ENCODE results near the gene TMEM271.
"Not testable (repeated sequence)": the region's sequence is repeated elsewhere in the genome, so short reads cannot be mapped to it uniquely, and the experiment has no call there.

Gene TMEM271

DNA sequence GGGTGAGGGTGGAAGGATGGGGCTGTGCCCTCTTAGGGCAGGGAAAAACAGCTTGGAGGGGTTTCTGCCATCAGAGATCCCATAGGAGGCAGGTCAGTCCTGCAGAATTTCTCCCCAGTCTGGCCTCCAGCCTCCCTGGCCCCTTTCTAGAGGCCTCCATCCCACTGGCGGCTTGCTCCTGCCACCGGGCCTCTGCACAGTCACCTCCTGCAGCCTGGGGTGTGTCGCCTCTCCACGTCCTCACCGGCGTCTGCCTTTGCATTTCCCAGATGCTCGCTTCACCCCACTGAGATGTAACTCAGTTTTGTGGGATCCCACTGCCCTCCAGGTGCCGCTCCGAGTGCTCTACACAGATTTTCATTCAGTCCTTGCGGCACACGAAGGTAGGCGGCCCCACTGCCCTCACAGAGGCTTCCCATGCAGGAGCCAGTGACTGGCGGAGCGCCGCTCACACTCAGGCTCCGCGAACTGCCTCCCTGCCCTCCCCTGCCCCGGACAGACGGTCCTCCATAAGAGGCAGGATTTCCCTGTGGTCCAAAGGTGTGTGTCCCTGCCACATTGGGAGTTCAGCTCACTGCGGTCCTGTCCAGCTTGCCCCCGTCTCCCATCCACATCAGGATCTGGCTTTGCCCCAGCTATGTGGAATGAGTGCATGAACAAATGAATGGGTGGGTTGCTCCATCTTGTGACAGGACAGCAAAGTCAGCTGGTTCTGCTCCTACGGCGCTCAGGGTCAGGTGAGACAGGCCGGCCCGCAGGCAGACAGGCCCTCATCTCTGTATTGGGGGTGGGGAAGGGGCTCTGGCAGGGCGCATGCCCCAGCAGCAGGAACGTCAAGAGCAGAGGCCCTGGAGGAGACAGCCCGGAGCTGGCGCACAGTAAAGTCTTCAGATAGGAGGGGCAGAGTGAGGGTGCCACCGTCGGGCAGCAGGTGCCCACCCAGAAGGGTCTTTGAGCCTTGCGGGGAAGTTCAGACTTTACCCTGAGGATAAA is 2.7 kb upstream of the TMEM271 start:
- DNase-seq = no peak

DNA sequence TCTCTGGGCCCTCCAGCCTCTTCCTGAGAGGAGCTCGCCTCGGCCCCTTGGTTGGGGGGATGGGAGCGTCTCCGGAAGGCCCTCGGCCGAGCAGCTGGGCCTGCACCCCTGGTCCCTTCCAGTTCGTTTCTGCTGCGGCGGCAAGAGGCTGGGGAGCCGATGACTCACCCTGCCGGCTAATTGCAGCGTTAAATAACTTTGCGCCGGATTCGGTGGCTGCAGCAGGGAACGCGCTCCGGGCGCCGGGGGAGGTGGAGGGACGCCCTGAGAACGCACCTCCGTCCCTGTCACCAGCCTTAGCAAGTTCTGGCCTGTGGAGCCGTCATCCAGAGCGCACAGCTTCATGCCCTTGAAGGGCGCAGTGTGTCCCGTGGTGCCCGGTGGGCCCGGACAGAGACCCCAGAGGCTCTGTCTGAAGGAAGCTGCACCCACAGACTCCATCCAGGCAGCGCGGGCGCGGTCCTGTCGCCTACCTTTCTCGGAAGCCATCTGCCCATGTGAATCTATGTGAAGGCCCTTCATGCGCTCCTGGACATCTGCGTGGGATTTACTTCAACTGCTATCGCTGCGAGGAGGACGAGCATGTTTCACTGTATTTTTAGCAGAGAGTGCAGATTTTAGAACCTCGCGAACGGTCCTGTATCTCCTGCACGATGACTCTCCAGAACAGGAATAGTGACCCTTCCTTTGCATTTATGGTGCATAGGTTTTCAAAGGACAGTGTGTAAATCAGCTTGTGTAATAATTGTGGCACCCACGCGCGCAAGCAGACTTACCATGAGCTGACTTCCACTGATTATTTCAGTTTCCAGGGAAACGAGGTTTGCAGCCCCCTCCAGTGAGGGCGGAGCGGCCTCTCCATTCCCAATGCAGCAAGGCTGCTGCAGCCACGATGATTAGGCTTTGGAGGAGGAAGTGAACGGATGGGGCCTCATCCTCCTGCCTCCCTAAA is 1.7 kb upstream of the TMEM271 start:
- peak; percentile 19 for DNase-seq

DNA sequence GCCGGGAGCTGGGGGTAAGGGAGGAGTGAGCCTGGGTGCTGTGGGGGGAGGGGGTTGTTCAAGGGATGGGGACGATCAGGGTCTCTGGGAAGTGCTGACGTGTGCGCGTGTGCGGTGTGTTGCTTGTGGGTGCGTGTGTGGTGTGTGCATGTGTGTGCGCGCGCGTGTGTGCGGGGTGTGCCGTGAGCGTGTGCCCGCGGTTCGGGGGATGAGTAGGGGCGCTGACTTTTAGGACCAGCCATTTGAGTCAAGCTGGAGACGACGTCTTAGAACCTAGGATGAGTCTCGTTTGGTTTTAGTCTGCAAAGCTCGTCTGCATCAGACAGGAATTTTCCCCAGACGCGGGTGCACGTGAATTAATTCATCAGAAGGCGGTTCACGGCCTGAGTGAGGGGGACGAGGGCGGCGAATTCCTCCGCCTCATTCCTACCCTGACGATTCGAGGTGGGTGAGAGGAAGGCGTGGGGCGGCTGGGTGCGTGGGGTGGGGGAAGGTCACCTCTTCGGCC is 950 bp upstream of the TMEM271 start:
- no peak for DNase-seq

DNA sequence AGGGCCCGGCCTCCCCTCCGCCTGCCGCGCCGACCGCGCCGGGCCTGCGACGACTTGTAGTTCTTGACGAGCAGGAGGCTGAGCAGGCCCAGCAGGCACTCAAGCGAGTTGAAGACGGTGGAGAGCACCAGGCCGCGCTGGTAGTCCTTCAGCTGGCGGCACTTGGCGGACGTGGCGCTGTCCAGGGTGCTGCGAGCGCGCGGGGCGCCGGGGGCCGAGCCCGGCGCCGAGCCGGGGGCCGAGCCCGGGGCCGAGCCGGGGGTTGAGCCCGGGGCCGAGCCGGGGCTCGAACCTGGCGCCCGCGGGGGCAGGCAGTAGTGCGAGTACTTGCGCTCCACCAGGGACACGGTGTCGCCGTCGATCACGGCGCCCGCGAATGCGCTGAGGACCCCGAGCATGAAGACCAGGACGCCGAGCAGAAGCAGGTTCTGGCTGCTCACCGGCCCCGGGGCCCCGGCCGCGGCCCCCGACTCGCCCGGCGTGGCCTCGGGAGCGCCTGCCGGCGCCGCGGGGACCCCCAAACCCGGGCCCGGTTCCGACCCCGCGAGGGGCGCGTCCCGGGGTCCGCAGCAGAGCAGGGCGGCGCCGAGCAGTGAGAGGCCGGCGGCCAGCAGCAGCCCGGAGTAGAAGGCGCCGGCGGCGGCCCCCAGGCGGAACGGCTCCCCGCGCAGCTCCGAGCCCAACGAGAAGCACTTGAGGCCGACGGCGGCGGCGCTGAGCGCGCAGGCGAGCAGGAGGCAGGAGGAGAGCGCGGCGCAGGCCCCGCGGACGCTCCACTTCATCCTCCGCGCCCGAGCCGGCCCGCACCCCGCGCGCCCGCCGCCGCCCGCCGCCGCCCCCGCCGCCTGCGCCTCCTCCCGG is 584 bp downstream of the TMEM271 start:
- peak; percentile 47 for DNase-seq

DNA sequence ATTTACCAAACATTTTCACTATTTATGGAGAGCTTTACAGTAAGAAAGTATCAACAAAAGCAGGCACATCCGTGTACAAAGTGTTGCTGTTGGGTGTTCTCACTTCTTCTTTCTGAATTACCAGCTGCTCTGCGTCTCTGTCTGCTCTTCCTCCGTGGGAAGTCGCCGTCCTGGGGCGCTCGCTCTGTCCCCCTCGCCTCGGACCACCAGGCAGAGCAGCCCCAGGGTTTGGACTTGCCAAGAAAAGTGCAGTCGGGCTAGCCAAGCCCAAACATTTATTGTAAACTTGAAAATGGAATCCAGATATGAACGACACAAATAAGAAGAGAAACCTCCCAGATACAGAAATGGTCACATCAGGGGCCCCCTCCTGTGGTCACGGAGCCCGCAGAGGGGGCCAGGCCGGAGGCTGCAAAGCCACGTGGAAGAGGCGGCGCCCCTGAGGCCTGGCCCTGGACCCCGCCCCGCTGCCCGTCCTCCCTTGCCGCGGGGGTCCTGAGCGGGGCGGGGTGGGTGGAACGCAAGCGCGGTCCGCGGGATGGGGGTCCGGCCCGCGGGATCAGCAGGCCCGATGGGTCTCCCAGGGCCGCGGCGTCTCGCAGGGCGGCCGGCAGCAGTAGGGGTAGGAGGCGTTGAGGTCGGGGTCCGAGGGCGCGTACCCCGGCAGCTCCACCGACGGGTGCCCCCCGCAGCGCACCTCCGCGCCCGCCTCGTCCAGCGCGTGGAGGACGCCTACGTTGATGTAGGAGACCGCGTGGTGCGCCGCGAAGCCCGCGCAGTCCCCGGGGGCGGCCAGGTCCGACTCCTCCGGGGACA is 1.5 kb downstream of the TMEM271 start:
- no peak for DNase-seq

DNA sequence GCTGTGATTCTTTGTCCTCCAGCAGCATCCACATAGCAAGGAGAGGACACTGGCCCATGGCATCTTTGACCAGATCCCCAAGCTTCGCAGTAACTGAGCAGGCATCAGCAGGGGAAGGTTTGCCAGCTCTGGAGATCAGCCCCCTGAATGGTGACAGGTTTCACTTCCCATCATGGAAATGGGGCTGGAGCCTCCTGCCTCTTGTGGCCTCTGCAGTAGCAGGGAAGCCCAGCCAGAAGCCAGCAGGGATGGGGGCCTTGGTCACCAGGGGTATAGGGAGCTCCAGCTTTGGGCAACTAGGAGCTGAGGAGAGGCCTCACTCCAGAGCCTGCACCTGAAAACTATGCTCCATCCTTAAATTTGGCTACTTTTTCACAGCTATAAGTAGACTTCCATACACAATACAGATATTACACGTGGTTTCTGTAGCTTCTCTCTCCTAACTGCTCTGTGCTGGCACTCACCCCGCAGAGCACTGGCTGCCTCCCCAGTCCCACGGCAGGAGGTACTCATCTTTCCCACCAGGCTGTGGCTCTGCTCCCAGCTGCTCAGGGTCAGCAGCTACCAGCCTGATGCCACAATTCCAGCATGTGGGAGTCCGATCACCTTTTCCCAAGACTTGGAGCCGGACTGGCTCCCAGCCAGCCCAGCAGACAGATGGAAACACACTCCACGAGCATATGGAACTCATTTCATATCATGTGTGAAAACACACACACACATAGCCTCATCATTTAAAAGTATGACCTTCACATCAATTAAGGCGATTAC is 2.8 kb downstream of the TMEM271 start:
- DNase-seq = no peak

DNA sequence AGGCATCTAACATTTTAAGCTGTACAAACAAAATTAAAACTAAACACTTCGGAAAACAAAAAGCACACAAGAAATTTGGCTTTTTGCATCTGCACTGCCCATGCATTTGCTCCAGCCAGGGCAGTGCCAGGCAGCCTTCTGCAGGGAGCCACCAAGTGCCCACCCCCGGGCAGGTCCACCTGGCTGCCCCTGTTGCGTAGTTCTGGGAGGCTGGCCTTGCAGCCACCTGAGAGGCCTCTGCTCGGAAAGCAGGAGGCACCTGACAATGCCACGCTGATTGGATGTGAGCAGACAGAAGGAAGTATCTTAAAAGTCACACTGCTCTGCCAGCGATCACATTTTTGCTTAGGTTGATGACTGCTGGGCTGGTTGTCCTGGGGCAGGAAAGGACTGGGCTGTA is 3.5 kb downstream of the TMEM271 start:
- no peak for DNase-seq

DNA sequence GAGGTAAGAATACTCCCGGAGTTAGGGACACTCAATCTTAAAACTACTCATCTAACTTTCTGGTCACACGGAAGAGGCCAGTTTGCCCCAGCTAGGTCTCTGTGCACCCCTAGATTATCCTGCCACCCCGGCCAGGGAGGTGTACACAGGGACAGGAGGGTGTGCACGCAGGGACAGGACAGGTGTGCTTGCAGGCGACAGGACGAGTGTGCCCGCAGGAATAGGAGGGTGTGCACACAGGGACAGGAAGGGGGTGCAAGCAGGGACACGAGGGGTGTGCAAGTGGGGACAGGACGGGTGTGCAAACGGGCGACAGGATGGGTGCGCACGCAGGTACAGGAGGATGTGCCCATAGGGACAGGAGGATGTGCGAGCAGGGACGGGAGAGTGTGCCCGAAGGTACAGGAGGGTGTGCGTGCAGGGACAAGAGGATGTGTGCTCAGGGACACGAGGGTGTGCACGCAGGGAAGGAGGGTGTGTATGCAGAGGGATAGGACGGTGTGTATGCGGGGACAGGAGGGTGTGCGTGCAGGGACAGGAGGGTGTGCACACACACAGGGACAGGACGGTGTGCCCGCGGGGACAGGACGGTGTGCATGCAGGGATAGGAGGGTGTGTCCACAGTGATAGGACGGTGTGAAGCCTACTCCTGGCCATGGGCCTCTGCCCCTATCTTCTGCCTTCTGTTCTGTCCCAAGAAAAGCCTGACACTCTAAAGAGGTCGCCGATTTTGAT is 4.1 kb downstream of the TMEM271 start:
- DNase-seq = no peak

DNA sequence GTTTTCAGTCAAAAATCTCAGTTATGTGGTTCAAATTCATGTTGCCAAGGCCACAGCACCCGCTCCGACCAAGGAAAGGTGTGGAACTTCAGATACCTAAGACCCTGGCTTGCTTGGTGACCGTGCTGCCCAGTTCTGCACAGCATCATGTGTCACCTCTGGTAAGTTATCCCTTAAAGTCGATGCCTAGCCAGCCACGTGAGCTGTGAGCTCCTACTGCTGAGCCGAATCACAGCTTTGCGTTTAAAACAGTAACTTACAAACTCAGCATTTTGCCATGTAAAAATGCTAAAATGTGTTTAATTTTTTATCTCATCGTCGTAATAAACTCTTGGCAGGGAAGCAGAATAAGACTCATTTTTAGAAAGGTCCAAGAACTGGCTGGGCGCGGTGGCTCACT is 5.3 kb downstream of the TMEM271 start:
- no peak for DNase-seq

DNA sequence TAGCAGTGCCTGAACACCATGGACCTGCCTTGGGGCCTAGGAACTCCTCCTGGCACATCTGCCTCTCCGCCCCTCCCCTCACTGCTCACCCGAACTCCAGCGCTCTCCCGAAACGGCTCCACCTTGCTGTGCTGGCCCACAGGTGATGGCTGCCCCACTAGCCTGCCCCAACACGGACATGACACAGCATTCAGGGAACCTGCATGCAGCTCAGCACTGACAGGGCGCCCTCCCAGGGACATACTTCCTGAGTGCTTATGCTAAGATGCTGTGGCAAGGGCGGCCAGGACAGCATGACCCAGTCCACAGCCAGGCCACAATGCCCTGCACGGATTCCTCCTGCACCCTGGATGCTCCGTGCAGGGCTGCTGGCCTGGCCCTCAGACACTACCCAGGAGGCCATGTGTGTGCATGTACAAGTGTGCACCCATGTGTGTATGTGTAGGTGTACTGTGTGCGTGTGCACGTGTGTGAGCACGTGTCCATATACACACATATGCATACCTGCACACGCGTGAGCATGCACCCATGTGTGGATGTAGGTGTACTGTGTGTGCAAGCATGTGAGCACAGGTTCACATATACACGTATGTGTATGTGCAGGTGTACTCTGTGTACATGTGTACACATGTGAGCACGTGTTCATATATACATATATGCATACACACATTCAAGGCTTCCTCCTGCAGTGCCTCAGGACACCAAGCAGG is 6.0 kb downstream of the TMEM271 start:
- no peak for DNase-seq

DNA sequence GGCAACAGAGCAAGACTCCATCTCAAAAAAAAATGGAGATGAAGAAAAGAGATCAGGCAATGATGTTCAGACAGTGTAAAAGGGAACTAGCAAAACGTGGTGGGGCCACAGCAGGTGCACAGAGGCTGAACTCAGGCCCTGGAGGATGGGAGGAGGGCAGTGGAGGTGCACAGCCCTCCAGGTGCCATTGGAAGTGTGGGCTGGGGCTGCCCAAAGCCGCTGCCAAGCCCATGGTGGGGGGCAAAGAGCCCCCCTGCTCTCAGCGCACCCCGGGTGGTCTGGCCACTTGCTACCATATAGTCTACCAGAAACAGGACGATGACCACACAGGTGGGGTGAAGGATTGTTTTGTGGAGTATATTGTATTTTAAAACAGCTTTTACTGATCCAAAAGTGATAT is 7.1 kb downstream of the TMEM271 start:
- no peak for DNase-seq

DNA sequence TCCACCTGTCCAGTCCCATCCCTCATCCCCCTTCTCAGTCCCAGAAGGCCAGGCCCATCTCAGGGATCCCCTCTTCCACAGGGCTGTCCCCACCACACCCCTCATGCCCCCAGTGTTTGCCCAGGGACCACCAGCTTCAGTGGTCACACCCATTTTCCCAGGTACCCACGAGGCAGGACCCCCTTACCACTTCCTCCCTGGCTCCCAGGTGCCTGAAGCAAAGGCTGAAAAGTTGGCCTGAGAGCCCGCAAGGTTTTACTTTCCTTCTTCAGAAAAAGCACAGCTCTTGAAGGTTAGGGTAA is 7.8 kb downstream of the TMEM271 start:
- DNase-seq = no peak

DNA sequence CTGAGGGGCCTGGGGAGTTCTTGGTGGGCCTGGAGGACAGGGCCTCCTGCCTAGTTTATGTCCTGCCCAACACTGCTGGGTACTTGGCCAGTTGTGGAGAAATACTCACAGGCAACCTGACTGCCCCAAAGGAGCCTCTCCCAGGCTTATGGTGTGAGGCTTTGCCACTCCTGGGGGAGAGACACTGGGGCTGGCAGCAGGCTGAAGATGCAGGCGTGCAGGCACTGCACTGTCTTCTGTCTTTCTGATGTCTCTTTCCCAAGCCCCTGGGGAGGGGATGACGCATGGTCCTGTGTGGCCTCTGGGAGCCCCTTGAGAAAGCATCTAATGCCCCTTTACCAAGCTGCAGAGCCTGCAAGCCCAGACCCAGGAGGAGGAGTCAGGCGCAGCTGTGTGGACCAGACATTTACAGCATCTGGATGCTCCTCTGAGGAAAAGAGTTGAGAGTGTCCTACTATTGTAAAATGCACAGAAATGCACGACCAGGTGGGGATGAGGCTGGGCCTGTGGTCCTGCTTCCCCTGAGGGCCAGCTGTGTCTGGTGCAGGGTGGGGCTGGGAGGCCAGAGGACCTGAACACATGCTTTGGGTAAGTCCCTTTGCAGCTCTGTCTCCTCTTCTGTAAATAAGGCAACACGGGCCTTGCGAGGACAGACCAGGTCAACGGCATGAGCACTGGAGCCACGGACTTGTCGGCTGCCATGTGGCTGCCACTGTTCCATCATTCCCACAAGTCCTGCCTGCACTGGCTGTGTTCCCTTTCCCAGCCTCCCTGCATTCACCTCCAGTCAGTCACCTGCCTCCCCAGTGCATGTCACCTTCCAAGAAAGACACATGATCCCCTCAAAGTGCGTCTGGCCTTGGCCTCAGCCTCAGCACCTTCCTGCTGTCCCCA is 8.4 kb downstream of the TMEM271 start:
- no peak for DNase-seq

DNA sequence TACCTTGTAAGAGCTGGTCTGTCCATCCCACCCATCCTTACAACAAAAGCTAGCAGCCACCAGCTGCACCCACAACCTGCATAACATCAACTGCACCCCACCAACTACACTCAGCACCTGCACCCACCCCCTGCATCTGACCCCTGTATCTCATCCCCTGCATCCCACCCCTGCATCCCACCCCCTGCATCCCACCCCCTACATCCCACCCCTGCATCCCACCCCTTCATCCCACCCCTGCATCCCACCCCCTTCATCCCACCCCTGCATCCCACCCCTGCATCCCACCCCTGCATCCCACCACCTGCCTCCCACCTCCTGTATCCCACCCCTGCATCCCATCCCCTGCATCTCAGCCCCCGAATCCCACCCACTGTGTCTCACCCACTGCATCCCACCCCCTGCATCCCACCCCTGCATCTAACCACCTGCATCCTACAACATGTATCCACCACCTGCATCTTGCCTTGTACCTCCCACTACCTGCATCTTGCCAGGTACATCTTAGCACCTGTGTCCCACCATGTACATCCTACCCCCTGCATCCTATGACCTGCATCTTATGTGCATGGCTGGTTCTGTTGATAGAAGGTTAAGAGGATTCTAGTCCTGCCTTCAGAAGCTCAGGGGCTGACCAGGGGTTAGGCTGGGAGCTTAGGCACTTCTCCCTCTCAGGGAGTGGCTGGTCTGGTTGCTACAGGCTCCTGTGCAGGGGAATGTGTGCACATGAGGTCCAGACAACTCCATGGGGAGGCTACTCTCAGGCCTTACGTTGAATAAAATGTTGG is 9.4 kb downstream of the TMEM271 start:
- no peak for DNase-seq

DNA sequence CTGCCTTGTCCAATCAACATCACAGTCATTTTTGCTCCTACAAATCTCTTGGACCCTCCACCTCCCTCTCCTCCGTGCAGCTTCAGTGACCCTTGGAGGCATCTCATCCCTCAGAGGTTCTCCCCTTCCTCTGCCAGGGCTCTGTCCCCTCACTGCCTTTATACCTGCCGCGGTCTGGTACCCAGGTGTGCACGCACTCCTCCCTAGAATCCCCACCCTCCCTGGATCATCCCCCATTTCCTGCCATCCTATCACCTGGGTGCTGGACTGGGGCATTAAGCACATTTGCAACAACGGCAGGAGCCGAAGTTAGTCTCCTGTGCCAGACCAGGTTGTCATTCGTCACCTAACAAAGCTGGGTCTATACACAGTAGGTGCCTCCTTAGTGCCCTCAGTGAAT is 10.1 kb downstream of the TMEM271 start:
- DNase-seq = no peak

DNA sequence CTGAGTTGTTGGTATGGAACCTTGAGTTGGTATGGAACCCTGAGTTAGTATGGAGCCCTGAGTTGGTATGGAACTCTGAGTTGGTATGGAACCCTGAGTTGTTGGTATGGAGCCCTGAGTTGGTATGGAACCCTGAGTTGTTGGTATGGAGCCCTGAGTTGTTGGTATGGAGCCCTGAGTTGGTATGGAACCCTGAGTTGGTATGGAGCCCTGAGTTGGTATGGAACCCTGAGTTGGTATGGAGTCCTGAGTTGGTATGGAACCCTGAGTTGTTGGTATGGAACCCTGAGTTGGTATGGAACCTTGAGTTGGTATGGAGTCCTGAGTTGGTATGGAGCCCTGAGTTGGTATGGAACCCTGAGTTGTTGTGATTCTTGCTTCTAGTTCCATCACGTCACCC is 10.5 kb downstream of the TMEM271 start:
- DNase-seq = not testable (repeated sequence)

DNA sequence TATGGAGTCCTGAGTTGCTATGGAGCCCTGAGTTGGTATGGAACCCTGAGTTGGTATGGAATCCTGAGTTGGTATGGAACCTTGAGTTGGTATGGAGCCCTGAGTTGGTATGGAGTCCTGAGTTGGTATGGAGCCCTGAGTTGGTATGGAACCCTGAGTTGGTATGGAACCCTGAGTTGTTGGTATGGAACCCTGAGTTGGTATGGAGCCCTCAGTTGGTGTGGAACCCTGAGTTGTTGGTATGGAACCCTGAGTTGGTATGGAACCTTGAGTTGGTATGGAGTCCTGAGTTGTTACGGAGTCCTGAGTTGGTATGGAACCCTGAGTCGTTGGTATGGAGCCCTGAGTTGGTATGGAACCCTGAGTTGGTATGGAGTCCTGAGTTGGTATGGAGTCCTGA is 13.6 kb downstream of the TMEM271 start:
- not testable (repeated sequence) for DNase-seq

DNA sequence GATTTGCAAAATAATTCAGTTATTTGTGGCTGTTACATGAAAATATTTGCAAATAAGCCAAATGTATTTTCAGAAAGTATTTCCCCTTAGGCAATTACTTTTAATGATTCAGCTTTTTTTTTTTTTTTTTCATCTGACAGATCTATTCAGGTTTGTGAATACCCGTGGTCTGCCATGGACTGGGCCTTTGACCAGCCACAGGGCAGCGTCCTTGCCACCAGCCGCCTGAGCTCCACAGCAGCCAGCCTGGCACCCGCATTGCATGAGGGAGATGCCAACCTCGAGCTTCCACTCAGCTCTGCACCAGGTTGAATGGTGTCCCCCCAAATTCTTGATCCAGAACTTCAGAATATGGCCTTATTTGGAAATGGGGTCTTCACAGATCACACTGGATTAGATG is 14.7 kb downstream of the TMEM271 start:
- no peak for DNase-seq

Data from fibroblast of upper back skin (primary cell).